ENCODE data around the gene KCNK5.

KCNK5 gene

DNA sequence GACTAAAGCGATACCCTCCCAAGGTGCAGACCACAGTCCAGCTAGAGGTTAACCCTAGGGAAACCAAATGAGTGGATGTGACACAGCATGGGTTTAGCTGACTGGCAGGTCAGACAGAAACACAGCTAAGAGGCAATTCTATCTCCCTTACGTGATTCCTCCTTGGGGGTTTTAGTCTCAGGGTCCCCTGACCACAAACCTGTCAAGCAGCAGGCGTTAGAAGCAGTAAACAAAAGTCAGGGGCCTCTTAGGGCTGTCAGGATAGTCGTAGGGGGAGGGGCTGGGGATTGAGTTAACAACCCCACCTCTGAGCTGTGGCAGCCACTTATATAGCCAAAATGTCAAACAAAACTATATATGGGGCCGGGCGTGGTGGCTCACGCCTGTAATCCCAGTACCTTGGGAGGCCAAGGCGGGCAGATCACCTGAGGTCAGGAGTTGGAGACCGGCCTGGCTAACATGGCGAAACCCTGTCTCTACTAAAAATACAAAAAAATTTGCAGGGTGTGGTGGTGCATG lies 13.6 kb downstream of the KCNK5 start:
- DNase-seq = no peak

DNA sequence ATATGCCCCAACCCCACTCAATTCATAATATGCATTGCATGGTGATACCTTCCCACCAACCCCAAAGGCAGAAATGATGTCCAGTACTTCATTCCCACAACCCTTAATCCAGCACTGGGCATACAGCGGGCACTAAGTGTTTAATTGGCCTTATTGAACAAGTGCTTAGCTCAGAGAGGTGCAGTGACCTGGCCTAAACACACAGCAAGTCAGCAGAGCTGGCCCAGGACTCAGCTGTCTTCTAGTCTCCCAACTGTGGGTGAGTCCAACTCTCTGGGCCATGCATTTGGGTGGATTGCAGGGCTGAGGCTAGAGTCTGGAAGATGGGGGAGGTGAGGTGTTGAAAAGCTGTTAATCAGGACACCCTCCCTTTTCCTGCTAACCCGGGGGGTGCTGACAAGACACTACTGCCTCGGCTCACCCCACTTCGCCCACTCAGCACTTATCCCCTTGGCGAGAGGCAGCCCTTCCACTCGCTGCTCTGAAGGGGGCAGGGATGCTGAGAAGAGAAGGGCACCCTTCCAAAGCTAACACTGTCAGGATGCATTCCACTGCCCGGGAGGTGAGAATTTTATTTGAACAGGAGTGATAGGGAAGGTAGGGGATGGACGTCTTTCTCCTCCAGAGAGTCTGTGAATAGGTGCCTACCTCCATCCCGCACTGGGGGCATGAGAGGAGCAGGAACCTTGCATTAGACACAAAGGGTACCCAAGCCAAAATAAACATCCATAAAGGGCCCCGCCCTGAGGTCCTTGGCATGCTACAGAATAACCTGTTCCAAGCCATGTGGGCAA lies 14.2 kb downstream of the KCNK5 start:
- DNase-seq = no peak

GRCh38 chr6:39214120-39214813 lies 15.0 kb downstream of the KCNK5 start:
- DNase-seq = no peak

- no peak for DNase-seq
These were observed 15.9 kb downstream of the KCNK5 start for GRCh38 chr6:39213195-39213920.

GRCh38 chr6:39211183-39211582 lies 18.1 kb downstream of the KCNK5 start:
- no peak for DNase-seq

DNA sequence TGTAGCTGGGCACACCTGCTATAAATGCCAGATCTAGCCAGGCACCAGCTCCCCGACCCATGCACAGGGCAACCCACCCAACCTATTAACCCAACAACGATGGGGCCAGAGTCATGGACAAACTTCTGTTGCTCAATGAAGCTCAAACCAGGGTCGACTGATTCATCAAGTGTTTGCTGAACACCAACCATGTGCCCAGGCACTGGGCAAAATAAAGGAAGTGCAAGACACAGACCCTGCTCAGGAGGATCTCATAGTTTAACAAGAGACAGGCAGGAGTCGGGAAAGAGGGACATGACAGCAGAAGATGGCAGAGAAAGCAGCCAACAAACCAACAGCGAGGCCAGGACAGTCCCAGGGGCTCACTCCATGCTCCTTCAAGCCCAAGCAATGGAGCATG lies 18.8 kb downstream of the KCNK5 start:
- DNase-seq = no peak

DNA sequence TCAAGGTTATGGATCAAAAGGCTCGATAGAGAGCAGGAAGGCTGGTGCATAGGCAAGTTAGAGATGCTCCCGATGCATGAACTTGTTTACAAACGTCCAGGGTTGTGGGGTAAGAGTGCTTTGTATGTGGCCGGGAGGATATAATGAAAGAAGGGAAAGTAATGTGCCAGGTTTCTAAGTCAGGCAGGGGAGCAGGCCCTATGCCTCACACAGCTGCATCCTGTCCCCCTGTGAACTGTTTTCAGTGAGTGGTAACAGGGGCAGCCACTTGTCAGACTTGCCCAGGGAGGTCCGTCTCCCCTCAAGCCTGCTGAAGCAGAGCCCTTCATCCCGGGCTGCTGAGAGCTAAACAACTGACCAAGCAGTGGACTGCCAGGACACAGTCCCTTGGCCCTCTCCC lies 19.4 kb downstream of the KCNK5 start:
- DNase-seq = no peak

DNA sequence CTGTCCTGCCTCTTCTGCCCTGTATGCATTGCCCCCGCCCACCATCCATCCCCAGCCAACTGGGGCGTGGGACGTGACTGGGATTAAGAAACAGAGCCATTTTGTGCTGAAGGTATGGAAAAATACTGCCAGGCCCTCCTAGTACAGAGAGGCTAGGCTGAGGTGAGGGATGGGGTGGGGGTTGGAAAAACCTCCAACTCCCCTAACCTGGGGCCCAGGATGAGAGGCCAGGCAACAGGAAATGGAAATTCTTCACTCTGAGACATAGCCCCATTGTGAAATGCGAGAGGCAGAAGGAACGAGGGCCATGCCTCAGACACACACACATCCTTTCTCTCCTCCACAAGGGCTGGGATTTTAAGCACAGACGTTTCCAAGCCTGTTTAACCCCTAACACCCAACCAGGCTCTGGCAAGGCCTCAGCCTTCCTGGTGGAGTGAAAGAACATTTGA lies 19.9 kb downstream of the KCNK5 start:
- peak; percentile 58 for DNase-seq

DNA sequence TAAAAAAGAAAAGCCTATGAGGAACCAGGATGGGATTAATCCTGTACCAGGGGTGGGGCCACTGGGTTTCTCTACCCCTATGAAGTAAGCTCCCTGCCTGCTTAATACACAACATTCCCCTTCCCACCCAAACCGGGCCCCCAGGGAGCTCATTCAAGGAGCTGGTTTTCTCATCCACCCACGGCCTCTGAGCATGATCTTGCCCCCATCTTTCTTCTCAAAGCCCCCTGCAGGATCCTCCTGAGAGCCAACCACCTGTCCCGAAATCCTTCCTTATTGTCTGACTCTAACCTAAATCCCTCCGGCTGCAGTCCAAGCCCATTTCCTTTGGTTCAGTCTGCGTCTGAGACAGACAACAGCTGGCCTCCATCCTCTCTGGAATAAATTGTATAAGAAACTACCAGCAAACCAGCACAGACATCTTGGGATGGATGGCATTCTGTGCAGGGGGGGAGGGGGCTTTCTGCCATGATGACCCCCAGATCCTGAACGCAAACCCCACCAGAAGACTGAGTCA lies 21.0 kb downstream of the KCNK5 start:
- DNase-seq = no peak

GRCh38 chr6:39207416-39208222 lies 21.7 kb downstream of the KCNK5 start:
- DNase-seq = no peak

- DNase-seq = no peak
These were observed 23.0 kb downstream of the KCNK5 start for GRCh38 chr6:39206250-39206721.

DNA sequence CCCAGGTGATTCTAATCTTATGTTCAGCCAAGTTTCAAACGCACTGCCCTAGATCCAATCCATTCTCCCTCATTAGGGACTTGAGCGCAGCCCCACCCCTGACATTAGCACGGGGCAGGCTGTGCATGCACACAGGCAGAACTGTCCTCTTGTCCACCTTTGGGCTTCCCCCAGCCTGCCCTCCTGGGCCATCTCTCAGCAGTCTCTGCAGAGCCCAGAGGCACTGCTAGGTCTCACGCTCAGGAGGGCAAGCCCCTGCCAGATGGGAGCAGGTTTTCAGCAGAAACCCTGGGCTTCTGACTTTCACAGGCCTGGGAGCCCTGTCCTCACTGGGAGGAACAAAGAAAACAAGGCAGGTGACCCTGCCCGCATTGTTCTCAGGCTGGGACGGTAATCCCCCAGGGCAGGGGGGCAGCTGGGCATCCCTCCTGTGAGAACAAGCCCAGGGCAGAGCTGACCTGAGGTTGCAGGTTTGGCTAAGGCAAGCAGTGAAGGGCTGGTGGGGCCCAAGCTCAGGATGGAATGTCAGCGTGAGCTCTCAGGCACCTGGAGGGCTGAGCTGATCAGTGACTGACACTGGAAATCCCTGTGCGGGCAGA lies 24.5 kb downstream of the KCNK5 start:
- no peak for DNase-seq

DNA sequence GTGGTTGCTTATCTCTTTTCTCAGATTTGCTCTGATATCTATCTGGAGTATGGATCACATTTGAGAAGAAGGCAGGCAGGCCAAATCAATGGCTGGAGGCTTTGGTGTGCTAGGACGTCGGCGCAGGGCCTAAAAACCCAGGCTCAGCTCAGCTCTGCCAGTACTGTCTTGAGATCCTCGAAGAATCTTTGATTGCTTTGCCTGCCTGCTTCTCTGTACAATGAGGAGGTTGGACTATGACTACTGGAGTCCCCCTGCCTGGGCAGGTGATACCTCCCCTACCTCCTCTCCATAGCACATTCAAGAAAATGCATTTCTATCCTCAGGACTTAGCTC lies 25.1 kb downstream of the KCNK5 start:
- no peak for DNase-seq

DNA sequence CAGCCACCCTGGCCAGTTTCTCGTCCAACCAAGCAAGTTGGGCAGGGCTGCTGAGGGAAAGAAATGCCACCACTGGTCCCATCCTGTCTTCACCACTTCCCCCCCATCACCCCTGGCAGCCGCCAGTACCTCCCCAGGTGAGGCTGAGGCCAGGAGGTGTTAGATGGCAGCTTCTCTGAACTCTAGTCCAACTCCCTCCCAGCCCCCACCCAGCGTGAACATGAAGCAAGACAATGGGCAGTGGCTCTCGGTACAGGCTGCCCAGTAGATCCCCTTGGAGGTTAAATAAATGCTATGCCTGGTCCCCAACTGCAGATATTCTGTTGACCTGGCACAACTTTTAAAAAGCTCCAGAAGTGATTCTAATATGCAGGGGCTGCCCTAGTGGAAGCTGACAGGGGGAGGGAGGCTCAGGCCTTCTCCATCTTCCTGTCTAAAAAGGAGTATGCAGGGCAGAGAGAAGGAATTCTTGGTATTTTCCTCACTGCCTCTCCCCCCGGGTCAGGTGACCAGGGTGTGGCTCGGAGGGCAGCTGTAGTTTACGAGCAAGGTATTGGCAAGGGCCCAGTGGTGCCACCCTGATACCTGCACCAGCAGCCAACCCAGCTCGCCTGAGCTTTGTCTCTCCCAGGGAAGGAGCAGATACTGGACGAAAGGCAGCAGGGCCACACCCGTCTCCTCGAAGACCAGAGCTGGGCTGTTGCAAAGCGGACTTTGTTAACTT lies 25.7 kb downstream of the KCNK5 start:
- DNase-seq = no peak

DNA sequence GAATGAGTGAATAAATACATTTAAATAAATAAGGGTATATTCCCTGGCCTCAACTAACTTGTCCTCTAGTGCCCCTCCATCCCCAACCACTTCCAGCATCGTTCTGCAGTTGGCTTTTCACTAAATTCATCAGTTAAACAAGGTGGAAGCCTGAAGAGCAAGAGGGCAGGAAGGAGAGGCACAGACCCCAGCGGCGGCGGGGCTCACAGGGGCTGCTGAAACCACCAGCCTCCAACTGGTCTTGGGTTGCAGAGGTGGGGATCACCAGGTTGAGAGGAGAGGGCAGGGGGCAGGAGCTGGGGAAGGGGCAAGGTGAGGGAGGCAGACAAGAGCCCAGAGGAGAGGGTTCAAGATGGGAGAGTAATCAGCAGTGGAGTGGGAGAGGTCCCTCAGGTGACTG lies 27.1 kb downstream of the KCNK5 start:
- no peak for DNase-seq

GRCh38 chr6:39200498-39201020 lies 28.7 kb downstream of the KCNK5 start:
- DNase-seq = no peak

DNA sequence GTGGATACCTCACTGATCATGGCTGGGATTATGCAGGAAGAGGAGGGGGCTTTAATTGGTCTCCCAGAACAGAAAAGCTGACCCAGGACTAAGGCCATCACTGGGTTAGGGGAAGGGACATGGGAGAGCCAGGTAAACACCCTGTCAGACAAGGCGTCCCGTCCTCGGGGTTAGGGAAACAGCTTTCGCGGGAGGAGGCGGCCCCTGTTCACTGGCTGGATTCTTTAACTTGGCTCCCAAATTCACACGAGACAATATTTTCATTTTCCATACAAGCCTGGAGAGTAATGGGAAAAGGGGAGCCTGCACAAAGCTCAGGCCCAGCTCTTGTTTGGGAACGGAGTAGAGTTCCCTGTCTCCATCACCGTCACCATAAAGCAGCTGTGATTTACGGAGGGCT lies 29.3 kb downstream of the KCNK5 start:
- DNase-seq = no peak

- no peak for DNase-seq
These were observed 29.9 kb downstream of the KCNK5 start for GRCh38 chr6:39199231-39199940.

GRCh38 chr6:39198528-39198927 lies 30.7 kb downstream of the KCNK5 start:
- no peak for DNase-seq

DNA sequence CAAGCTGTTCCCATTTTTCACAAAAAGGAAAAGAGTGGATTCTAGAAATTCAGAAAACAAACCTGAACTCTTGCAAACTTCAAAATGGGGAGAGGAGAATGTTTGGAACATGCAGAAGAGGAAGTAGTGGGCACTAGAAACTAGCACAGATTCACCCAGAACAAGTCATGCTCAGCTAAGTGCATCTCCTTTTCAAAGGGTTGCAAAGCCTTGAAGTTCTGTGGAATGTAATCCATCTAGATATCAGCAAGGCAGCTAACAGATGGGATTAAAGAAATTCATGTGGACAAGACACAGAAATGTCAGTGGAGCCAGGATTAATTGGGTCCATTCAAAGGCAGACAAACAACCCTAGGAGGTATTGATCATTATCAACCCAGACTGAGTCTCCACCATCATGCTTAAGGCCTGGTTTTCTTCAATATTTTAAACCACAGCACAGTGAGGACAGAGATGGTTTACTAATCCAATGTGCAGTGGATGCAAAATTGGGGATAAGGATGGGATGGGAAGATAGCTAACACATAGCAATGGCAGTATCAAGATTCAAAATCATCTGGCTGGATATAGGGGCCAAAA lies 31.3 kb downstream of the KCNK5 start:
- no peak for DNase-seq
